Measurements from ENCODE around the gene BET1. TPM values are rescaled to one million over a fixed set of nuclear protein-coding genes. Genes with fewer than 3 reads are reported as not detected.

The BET1 gene
- total and polyA plus RNA-seq, 10 donors: 21.7 to 36.0 (median 28.1) TPM

- no peaks in the 10 kb centered on the region for H3K9me3 ChIP-seq
- intact Hi-C loops (cut with DNase I; ENCODE audit: low total_unique reads): no loop called here
- WGBS, 5 donors: 70 to 95% (median 82%) methylated on average over 2 of the region's 2 CpGs
- no peak for TF ChIP-seq POLR2A (IDR thresholded peaks at IDR 0.05)
- no peak for TF ChIP-seq POLR2AphosphoS5 (IDR thresholded peaks at IDR 0.05)
- DNase-seq: no peak
- H3K27me3 ChIP-seq (replicated peaks in 1 of 7): no peaks in the 10 kb centered on the region
- no peaks in the 10 kb centered on the region for H3K4me1 ChIP-seq
- no peak overlapping the region for H3K27ac ChIP-seq
- no peaks in the 10 kb centered on the region for H3K36me3 ChIP-seq
- H3K4me3 ChIP-seq: no peak overlapping the region
These were observed 48.9 kb downstream of the BET1 start for GRCh38 chr7:93955304-93955703.

DNA sequence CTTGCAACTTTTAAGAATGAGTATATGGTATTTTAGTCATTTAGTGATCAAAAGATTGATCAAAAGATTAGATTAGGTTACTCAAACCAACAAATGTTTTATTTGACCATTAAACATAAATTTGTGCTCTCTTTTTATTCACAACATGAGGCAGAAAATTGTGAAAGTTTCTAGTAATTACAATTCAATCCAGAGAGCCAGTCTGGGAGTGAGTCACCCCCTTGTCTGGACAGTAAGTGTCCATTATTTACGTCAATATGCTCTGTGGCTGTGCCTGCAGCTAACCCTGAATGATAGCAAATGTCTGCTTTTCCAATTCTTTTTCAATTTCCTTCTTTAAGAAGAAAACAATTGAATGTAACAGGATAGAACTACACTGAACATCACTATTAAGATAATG, 54.7 kb downstream of the BET1 start:
- TF ChIP-seq, protein P1, sequence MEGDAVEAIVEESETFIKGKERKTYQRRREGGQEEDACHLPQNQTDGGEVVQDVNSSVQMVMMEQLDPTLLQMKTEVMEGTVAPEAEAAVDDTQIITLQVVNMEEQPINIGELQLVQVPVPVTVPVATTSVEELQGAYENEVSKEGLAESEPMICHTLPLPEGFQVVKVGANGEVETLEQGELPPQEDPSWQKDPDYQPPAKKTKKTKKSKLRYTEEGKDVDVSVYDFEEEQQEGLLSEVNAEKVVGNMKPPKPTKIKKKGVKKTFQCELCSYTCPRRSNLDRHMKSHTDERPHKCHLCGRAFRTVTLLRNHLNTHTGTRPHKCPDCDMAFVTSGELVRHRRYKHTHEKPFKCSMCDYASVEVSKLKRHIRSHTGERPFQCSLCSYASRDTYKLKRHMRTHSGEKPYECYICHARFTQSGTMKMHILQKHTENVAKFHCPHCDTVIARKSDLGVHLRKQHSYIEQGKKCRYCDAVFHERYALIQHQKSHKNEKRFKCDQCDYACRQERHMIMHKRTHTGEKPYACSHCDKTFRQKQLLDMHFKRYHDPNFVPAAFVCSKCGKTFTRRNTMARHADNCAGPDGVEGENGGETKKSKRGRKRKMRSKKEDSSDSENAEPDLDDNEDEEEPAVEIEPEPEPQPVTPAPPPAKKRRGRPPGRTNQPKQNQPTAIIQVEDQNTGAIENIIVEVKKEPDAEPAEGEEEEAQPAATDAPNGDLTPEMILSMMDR (IDR thresholded peaks at IDR 0.05 in 8 of 11, conservative IDR thresholded peaks at IDR 0.05 in 3 of 11): no peak
- TF ChIP-seq POLR2A (IDR thresholded peaks at IDR 0.05) (no peak), POLR2AphosphoS5 (IDR thresholded peaks at IDR 0.05) (no peak)
- Histone ChIP-seq H3K9me3 (no peaks in the 10 kb centered on the region), H3K27me3 (replicated peaks in 1 of 7) (no peaks in the 10 kb centered on the region), H3K4me3 (no peak overlapping the region), H3K4me1 (peaks cover 0 to 8% (median 0%) of the 10 kb centered on the region in 6 donors), H3K36me3 (no peaks in the 10 kb centered on the region), H3K27ac (no peak overlapping the region)
- intact Hi-C loops (cut with DNase I; ENCODE audit: low total_unique reads): no loop called here
- DNase-seq: no peak
- 78 to 97% (median 82%) methylated on average over 1 of the region's 1 CpG for WGBS, 5 donors

GRCh38 chr7:93948873-93949272, 55.3 kb downstream of the BET1 start:
- intact Hi-C loops (cut with DNase I; ENCODE audit: low total_unique reads): no loop called here
- H3K4me3 ChIP-seq: no peak overlapping the region
- H3K36me3 ChIP-seq: no peaks in the 10 kb centered on the region
- no peak for DNase-seq
- TF ChIP-seq POLR2AphosphoS5 (IDR thresholded peaks at IDR 0.05) (no peak), POLR2A (IDR thresholded peaks at IDR 0.05) (no peak)
- TF ChIP-seq, protein P1 (IDR thresholded peaks at IDR 0.05 in 8 of 11, conservative IDR thresholded peaks at IDR 0.05 in 3 of 11): no peak
- WGBS, 5 donors: 57 to 68% (median 65%) methylated on average over 2 of the region's 2 CpGs
- H3K9me3 ChIP-seq: no peaks in the 10 kb centered on the region
- H3K4me1 ChIP-seq: peaks cover 0 to 8% (median 0%) of the 10 kb centered on the region in 6 donors
- H3K27me3 ChIP-seq (replicated peaks in 1 of 7): no peaks in the 10 kb centered on the region
- no peak overlapping the region for H3K27ac ChIP-seq

- TF ChIP-seq, protein P1 (IDR thresholded peaks at IDR 0.05 in 8 of 11, conservative IDR thresholded peaks at IDR 0.05 in 3 of 11): no peak
- TF ChIP-seq POLR2AphosphoS5 (IDR thresholded peaks at IDR 0.05) (no peak), POLR2A (IDR thresholded peaks at IDR 0.05) (no peak)
- WGBS, 5 donors: 53 to 77% (median 68%) methylated on average over 1 of the region's 1 CpG
- intact Hi-C loops (cut with DNase I; ENCODE audit: low total_unique reads): no loop called here
- no peaks in the 10 kb centered on the region for H3K36me3 ChIP-seq
- no peaks in the 10 kb centered on the region for H3K27me3 ChIP-seq (replicated peaks in 1 of 7)
- no peaks in the 10 kb centered on the region for H3K9me3 ChIP-seq
- peaks cover 0 to 8% (median 0%) of the 10 kb centered on the region in 6 donors for H3K4me1 ChIP-seq
- no peak for DNase-seq
- H3K27ac ChIP-seq: no peak overlapping the region
- no peak overlapping the region for H3K4me3 ChIP-seq
These were observed 56.0 kb downstream of the BET1 start for GRCh38 chr7:93948106-93948505.
